ENCODE results near the gene KPNA5. TPM values are rescaled to one million over a fixed set of nuclear protein-coding genes. Genes with fewer than 3 reads are reported as not detected.

KPNA5 gene
- total and polyA plus RNA-seq, 2 of the 8 experiments (the other 6 are each of a cell fraction or from before 2014, with no cell fraction given): 2.0 to 9.7 TPM

DNA sequence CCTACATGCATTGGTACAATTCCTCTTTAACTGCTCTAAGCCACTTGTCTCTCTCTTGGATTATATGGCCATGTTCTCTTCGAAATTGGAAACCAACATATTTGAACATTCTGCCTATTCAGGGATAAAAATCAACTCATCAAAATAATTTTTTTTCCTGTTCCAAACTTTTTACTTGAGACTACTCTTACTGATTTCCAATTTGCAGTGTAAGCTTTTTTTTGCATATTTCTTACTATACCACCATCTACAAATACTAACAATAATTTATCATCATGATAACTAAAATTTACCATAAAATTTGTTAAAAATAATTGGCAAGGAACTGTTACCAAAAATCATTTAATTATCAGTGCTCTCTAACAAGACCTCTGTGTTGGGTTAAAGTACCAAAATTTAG lies 91.4 kb downstream of the KPNA5 start (continued):
- no peak for TF ChIP-seq ZNF274 (IDR thresholded peaks at IDR 0.05; ENCODE audit: borderline replicate concordance, extremely low read depth, low read length)
- TF ChIP-seq HDAC2 (IDR thresholded peaks at IDR 0.05; ENCODE audit: borderline replicate concordance in 1 of 2, low read depth in 2 of 2, low read length in 2 of 2): no peak
- no peak for TF ChIP-seq MAFK (IDR thresholded peaks at IDR 0.05; ENCODE audit: low read depth, low read length)
- no peak for TF ChIP-seq RBBP5 (IDR thresholded peaks at IDR 0.05; ENCODE audit: borderline replicate concordance, low read depth, low read length)
- no peak for TF ChIP-seq TAF7 (optimal IDR thresholded peaks at IDR 0.05; ENCODE audit: borderline replicate concordance, low read depth, low read length)
- TF ChIP-seq CBX5 (IDR thresholded peaks at IDR 0.05; ENCODE audit: low read depth, low read length): no peak
- TF ChIP-seq POLR2AphosphoS5 (IDR thresholded peaks at IDR 0.05; ENCODE audit: low read depth, low read length): no peak
- TF ChIP-seq, protein P1, sequence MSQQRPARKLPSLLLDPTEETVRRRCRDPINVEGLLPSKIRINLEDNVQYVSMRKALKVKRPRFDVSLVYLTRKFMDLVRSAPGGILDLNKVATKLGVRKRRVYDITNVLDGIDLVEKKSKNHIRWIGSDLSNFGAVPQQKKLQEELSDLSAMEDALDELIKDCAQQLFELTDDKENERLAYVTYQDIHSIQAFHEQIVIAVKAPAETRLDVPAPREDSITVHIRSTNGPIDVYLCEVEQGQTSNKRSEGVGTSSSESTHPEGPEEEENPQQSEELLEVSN (IDR thresholded peaks at IDR 0.05): no peak
- no peak for TF ChIP-seq CEBPB (IDR thresholded peaks at IDR 0.05; ENCODE audit: low read depth, low read length)
